Stimulated activated CD4-positive, alpha-beta T cell treated with anti-CD3 and anti-CD28 coated beads, Interleukin-15, amount 100 ng/mL, for 1 hour (primary cell): ENCODE data around the gene RAB1A.

ENCODE experiments used
- DNase-seq, 2 donors: peaks; one replicate each; pipeline ENCODE4 v3.0.0-alpha.2; 2020; ENCODE audit warnings: low read depth in 1 of 2, low spot score in 1 of 2

RAB1A gene

GRCh38 chr2:65039640-65040039 is 90.3 kb downstream of the RAB1A start:
- no peak for DNase-seq

GRCh38 chr2:65037178-65037577 is 92.7 kb downstream of the RAB1A start:
- no peak for DNase-seq
